K562 (cell line): Measurements from ENCODE around the gene NET1. TPM values are rescaled to one million over a fixed set of nuclear protein-coding genes. Genes with fewer than 3 reads are reported as not detected.

Source experiments
- ARID1B ChIP-seq: fragments of 450-650 bp; IDR thresholded peaks from 2 replicates; pipeline ENCODE4 v1.6.1; 2016; ENCODE audit warnings: antibody characterized with exemption, mild to moderate bottlenecking, inconsistent platforms
- BMI1 ChIP-seq: fragments of 150-350 bp; IDR thresholded peaks from 2 replicates; pipeline ENCODE4 v1.6.1; 2014; ENCODE audit warnings: low read length
- CBFA2T3 ChIP-seq: fragments of 450-650 bp; IDR thresholded peaks from 2 replicates; pipeline ENCODE4 v1.6.1; 2017
- CSDE1 ChIP-seq, 2 experiments: fragments of 450-650 bp; IDR thresholded peaks; 2 replicates each; pipeline ENCODE4 v1.6.1; 2016; ENCODE audit warnings: mild to moderate bottlenecking in 1 of 2
- ELF4 ChIP-seq: fragments of 450-650 bp; formaldehyde crosslinking; IDR thresholded peaks from 2 replicates; pipeline ENCODE4 v1.4.0; 2022; ENCODE audit warnings: missing genetic modification characterization
- ERF ChIP-seq: fragments of 450-650 bp; formaldehyde crosslinking; IDR thresholded peaks from 2 replicates; pipeline ENCODE4 v1.4.0; 2020; ENCODE audit warnings: mild to moderate bottlenecking, mixed read lengths
- MEF2A ChIP-seq: IDR thresholded peaks from 2 replicates; pipeline ENCODE4 v1.6.1; 2011; ENCODE audit warnings: low read depth, mild to moderate bottlenecking, low read length, moderate library complexity; ENCODE audit not compliant: control insufficient read depth
- MYBL2 ChIP-seq, 2 experiments: fragments of 450-650 bp in 1 of 2; sonication (generic) in 1 of 2; formaldehyde crosslinking in 1 of 2; IDR thresholded peaks; 2 replicates each; pipeline versions ENCODE4 v1.6.1 to v1.8.1; 2017 to 2022; ENCODE audit warnings: borderline replicate concordance in 1 of 2, inconsistent platforms in 1 of 2, low read depth in 1 of 2, mild to moderate bottlenecking in 1 of 2, missing genetic modification reagents in 1 of 2, moderate library complexity in 1 of 2
- PHF21A ChIP-seq: fragments of 450-650 bp; IDR thresholded peaks from 2 replicates; pipeline ENCODE4 v1.6.1; 2017; ENCODE audit warnings: low read depth, borderline replicate concordance
- PURB ChIP-seq: sonication (generic); formaldehyde crosslinking; IDR thresholded peaks from 2 replicates; pipeline ENCODE4 v1.9.0; 2021; ENCODE audit warnings: low read depth, mild to moderate bottlenecking, missing genetic modification reagents
- SMAD4 ChIP-seq: fragments of 250-450 bp; sonication (Bioruptor Pico); conservative IDR thresholded peaks from 2 replicates; pipeline ENCODE4 v1.8.0; 2021; ENCODE audit warnings: inconsistent platforms, mild to moderate bottlenecking, moderate library complexity
- SRF ChIP-seq, 2 experiments: fragments of 250-450, 450-650 bp in 1 of 2; sonication (Bioruptor Pico) in 1 of 2; sonication (generic) in 1 of 2; formaldehyde crosslinking; IDR thresholded peaks; 2 replicates each; pipeline versions ENCODE4 v1.5.0 to v1.5.1; 2020 to 2022; ENCODE audit warnings: mild to moderate bottlenecking in 1 of 2, missing genetic modification reagents in 1 of 2
- ZC3H11A ChIP-seq: IDR thresholded peaks from 2 replicates; pipeline ENCODE4 v1.6.1; 2012; ENCODE audit warnings: low read depth, low read length, improper control_type of control experiment
- ZFP1 ChIP-seq: fragments of 450-650 bp; formaldehyde crosslinking; IDR thresholded peaks from 2 replicates; pipeline ENCODE4 v1.4.0; 2020; ENCODE audit warnings: mild to moderate bottlenecking, mixed read lengths
- ZKSCAN3 ChIP-seq: fragments of 250-450 bp; sonication (Bioruptor Pico); IDR thresholded peaks from 2 replicates; pipeline ENCODE4 v1.4.0; 2020
- ZNF23 ChIP-seq: fragments of 250-450 bp; sonication (Bioruptor Pico); IDR thresholded peaks from 2 replicates; pipeline ENCODE4 v1.4.0; 2020; ENCODE audit warnings: mild to moderate bottlenecking
- ZNF561 ChIP-seq: fragments of 450-650 bp; formaldehyde crosslinking; conservative IDR thresholded peaks from 2 replicates; pipeline ENCODE4 v1.4.0; 2020; ENCODE audit warnings: mild to moderate bottlenecking, moderate library complexity
- polyA plus RNA-seq, 8 experiments: library from polyadenylated mRNA; depleted of rRNA in 4 of 8; stranded (reverse) in 5 of 8; unstranded in 3 of 8; fragments of >200 nt; fragmentation: Nextera tagmentation in 2 of 8; fragmentation: Illumina TruSeq in 1 of 8; extraction: Ambion mirVana in 2 of 8; extraction: Trizol in 1 of 8; gene quantifications; 2 replicates each; pipeline versions ENCODE4 v1.2.1 to v1.2.3, GENCODE V29; 2011 to 2014; ENCODE audit warnings: inconsistent platforms in 1 of 8, missing spikeins in 1 of 8
- total RNA-seq, 7 experiments: library from RNA; depleted of rRNA in 6 of 7; stranded (reverse); fragments of >200 nt in 6 of 7; fragmentation: Illumina TruSeq in 2 of 7; extraction: Trizol in 2 of 7; gene quantifications; 2 replicates each; pipeline versions ENCODE4 v1.2.1 to v1.2.3, GENCODE V29; 2011 to 2021; ENCODE audit warnings: low replicate concordance in 1 of 7
- TF ChIP-seq, protein P1 (sequence below): sonication (generic); formaldehyde crosslinking; IDR thresholded peaks from 2 replicates; pipeline ENCODE4 v1.8.0; 2022; ENCODE audit warnings: mild to moderate bottlenecking, missing genetic modification reagents
- TF ChIP-seq, protein P2 (sequence below): sonication (generic); formaldehyde crosslinking; IDR thresholded peaks from 2 replicates; pipeline ENCODE4 v1.8.0; 2023; ENCODE audit warnings: mild to moderate bottlenecking, missing genetic modification reagents
- TF ChIP-seq, protein P3 (sequence below): fragments of 250-450 bp; sonication (Bioruptor Pico); IDR thresholded peaks from 2 replicates; pipeline ENCODE4 v1.5.0; 2020; ENCODE audit warnings: mild to moderate bottlenecking, borderline replicate concordance

The NET1 gene
- total and polyA plus RNA-seq, 9 of the 15 experiments (the other 6 are each of a cell fraction or from before 2014, with no cell fraction given), result 47.4 to 258 (median 106) TPM

DNA sequence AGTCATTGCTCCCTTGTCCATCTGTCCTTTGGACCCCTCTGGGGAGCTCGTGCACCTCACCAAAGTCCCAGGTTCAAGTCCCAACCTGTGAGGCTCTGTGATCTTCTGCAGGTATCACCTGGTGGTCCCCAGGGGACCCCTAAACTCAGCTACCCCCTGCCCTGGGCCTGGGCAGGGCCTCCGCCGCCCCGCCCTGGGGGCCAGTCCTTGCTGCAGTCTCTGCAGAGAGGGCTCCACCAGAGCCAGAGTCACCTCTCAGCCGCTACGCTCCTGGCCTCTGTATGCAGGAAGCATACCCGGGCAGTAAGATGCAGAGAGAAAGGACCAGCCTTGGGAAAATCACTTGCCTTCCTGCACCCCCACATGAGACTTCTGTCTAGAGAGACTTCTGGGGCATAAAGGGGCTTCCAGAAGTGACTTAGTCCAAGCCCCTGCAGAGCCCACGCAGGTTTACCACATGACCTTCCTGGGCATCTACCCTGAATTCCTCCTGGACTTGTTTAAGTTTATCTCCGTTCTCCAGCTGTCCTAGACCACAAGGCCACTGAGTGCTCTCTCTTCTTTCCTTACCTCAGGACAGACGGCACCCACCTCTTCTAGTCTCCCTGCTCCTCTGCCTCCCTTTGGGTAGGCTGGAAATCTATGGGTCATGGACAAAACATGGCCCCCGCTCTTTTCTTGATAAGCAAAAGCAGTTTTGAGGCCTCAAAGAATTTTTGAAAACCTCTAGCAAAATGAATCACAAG is 65.8 kb downstream of the NET1 start (continued):
- no peak for TF ChIP-seq SRF (CRISPR knock-in tag; IDR thresholded peaks at IDR 0.05)
- TF ChIP-seq, protein P1, sequence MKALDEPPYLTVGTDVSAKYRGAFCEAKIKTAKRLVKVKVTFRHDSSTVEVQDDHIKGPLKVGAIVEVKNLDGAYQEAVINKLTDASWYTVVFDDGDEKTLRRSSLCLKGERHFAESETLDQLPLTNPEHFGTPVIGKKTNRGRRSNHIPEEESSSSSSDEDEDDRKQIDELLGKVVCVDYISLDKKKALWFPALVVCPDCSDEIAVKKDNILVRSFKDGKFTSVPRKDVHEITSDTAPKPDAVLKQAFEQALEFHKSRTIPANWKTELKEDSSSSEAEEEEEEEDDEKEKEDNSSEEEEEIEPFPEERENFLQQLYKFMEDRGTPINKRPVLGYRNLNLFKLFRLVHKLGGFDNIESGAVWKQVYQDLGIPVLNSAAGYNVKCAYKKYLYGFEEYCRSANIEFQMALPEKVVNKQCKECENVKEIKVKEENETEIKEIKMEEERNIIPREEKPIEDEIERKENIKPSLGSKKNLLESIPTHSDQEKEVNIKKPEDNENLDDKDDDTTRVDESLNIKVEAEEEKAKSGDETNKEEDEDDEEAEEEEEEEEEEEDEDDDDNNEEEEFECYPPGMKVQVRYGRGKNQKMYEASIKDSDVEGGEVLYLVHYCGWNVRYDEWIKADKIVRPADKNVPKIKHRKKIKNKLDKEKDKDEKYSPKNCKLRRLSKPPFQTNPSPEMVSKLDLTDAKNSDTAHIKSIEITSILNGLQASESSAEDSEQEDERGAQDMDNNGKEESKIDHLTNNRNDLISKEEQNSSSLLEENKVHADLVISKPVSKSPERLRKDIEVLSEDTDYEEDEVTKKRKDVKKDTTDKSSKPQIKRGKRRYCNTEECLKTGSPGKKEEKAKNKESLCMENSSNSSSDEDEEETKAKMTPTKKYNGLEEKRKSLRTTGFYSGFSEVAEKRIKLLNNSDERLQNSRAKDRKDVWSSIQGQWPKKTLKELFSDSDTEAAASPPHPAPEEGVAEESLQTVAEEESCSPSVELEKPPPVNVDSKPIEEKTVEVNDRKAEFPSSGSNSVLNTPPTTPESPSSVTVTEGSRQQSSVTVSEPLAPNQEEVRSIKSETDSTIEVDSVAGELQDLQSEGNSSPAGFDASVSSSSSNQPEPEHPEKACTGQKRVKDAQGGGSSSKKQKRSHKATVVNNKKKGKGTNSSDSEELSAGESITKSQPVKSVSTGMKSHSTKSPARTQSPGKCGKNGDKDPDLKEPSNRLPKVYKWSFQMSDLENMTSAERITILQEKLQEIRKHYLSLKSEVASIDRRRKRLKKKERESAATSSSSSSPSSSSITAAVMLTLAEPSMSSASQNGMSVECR (CRISPR knock-in tag), result no peak
- TF ChIP-seq, protein P2, sequence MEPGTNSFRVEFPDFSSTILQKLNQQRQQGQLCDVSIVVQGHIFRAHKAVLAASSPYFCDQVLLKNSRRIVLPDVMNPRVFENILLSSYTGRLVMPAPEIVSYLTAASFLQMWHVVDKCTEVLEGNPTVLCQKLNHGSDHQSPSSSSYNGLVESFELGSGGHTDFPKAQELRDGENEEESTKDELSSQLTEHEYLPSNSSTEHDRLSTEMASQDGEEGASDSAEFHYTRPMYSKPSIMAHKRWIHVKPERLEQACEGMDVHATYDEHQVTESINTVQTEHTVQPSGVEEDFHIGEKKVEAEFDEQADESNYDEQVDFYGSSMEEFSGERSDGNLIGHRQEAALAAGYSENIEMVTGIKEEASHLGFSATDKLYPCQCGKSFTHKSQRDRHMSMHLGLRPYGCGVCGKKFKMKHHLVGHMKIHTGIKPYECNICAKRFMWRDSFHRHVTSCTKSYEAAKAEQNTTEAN, result no peak
- no peak for TF ChIP-seq PHF21A
- no peak for TF ChIP-seq BMI1
- no peak for TF ChIP-seq MEF2A
- TF ChIP-seq SMAD4 (CRISPR knock-in tag), result 0 out of 2 replicates have a peak, but pooled peaks have one; percentile 23
- no peak for TF ChIP-seq CSDE1 (IDR thresholded peaks at IDR 0.05)
- TF ChIP-seq MYBL2 (IDR thresholded peaks at IDR 0.05; ENCODE audit: low read depth), result no peak
- TF ChIP-seq MYBL2 (CRISPR knock-in tag; IDR thresholded peaks at IDR 0.05; ENCODE audit: borderline replicate concordance), result no peak
- TF ChIP-seq ZC3H11A, result no peak
- TF ChIP-seq ELF4, result no peak
- TF ChIP-seq ZKSCAN3 (CRISPR knock-in tag), result no peak
- TF ChIP-seq ZNF561 (CRISPR knock-in tag), result no peak
- TF ChIP-seq ARID1B, result peak; percentile 92
- no peak for TF ChIP-seq ZFP1 (CRISPR knock-in tag)
- no peak for TF ChIP-seq PURB (CRISPR knock-in tag)
- TF ChIP-seq CBFA2T3, result peak; percentile 87
- TF ChIP-seq, protein P3, sequence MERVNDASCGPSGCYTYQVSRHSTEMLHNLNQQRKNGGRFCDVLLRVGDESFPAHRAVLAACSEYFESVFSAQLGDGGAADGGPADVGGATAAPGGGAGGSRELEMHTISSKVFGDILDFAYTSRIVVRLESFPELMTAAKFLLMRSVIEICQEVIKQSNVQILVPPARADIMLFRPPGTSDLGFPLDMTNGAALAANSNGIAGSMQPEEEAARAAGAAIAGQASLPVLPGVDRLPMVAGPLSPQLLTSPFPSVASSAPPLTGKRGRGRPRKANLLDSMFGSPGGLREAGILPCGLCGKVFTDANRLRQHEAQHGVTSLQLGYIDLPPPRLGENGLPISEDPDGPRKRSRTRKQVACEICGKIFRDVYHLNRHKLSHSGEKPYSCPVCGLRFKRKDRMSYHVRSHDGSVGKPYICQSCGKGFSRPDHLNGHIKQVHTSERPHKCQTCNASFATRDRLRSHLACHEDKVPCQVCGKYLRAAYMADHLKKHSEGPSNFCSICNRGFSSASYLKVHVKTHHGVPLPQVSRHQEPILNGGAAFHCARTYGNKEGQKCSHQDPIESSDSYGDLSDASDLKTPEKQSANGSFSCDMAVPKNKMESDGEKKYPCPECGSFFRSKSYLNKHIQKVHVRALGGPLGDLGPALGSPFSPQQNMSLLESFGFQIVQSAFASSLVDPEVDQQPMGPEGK (CRISPR knock-in tag), result no peak
- TF ChIP-seq ZNF23, result no peak
- TF ChIP-seq ERF, result no peak
